Prostate gland (tissue), 2 donors: ENCODE measurements around the gene TP53I13.

Experiments used
- POLR2AphosphoS5 ChIP-seq: sonication (generic); formaldehyde crosslinking; IDR thresholded peaks from one replicate; pipeline ENCODE4 v1.6.1; 2017; ENCODE audit warnings: antibody characterized with exemption
- TF ChIP-seq, protein P1 (sequence below), 4 experiments: fragments of 200-600 bp in 2 of 4; fragments of 450-650 bp in 2 of 4; sonication (generic) in 2 of 4; IDR thresholded peaks; 1 replicate in 3 of 4; 2 replicates in 1 of 4; pipeline ENCODE4 v1.5.1; 2016 to 2019; ENCODE audit warnings: antibody characterized with exemption in 4 of 4, mild to moderate bottlenecking in 2 of 4, moderate library complexity in 2 of 4

- TF ChIP-seq, protein P1, sequence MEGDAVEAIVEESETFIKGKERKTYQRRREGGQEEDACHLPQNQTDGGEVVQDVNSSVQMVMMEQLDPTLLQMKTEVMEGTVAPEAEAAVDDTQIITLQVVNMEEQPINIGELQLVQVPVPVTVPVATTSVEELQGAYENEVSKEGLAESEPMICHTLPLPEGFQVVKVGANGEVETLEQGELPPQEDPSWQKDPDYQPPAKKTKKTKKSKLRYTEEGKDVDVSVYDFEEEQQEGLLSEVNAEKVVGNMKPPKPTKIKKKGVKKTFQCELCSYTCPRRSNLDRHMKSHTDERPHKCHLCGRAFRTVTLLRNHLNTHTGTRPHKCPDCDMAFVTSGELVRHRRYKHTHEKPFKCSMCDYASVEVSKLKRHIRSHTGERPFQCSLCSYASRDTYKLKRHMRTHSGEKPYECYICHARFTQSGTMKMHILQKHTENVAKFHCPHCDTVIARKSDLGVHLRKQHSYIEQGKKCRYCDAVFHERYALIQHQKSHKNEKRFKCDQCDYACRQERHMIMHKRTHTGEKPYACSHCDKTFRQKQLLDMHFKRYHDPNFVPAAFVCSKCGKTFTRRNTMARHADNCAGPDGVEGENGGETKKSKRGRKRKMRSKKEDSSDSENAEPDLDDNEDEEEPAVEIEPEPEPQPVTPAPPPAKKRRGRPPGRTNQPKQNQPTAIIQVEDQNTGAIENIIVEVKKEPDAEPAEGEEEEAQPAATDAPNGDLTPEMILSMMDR (IDR thresholded peaks at IDR 0.05) = no peak
- no peak for TF ChIP-seq POLR2AphosphoS5
Measured at GRCh38 chr17:29619251-29619650, 50.8 kb downstream of the TP53I13 start.
